K562 (cell line): Measurements from ENCODE around the gene CBR4. TPM values are rescaled to one million over a fixed set of nuclear protein-coding genes. Genes with fewer than 3 reads are reported as not detected.

Experiments used
- ATAC-seq: fragments of 200-7000 bp; cut with Tn5 transposase; 3 replicates; pipeline ENCODE4 v1.9.1; 2020; ENCODE audit warnings: moderate library complexity
- BruUV-seq: library from RNA; stranded (reverse); fragments of 400-500 nt; replicated peaks from 2 replicates; lab custom pipeline; 2021; lab: Mats Ljungman, UMichigan
- CTCF ChIA-PET: fragments of 300-600 bp; formaldehyde crosslinking; extraction: SDS; loops from one replicate; lab custom pipeline; 2021; ENCODE audit warnings: low intra/inter-chr PET ratio; lab: Yijun Ruan, JAX
- POLR2A ChIA-PET: fragments of 300-600, 350-650 bp; sonication (Branson Sonifier 250); formaldehyde crosslinking; extraction: SDS; loops from one replicate; lab custom pipeline; 2021; ENCODE audit warnings: antibody characterized with exemption, inconsistent platforms; lab: Yijun Ruan, JAX
- DNase-seq, 4 experiments: peaks; one replicate each; pipeline versions ENCODE4 v3.0.0 to v3.0.0-alpha.2; 2011 to 2018; ENCODE audit warnings: low spot score in 3 of 4, mixed read lengths in 3 of 4; ENCODE audit errors: extremely low read depth in 1 of 4
- FAIRE-seq: peaks from 2 replicates; lab custom pipeline; 2011; peaks lifted over from hg19 to GRCh38; lab: Jason Lieb, UNC
- H2AFZ ChIP-seq: 2 replicates; pipeline ENCODE4 v1.6.0; 2011; ENCODE audit warnings: low read depth, low read length, control low read depth, inconsistent platforms
- H3K27ac ChIP-seq: fragments of 200-600 bp; 3 replicates; pipeline ENCODE4 v1.8.0; 2011; ENCODE audit warnings: low read depth, mild to moderate bottlenecking, control low read depth, inconsistent platforms, low read length, moderate library complexity, mixed read lengths; ENCODE audit errors: extremely low read depth
- H3K27me3 ChIP-seq, 2 experiments: fragments of 300-600 bp in 1 of 2; 2 replicates in 1 of 2; 3 replicates in 1 of 2; pipeline versions ENCODE4 v1.6.0 to v1.8.0; 2011; ENCODE audit warnings: inconsistent platforms in 2 of 2, low read length in 2 of 2, mild to moderate bottlenecking in 1 of 2, mixed read lengths in 1 of 2, moderate library complexity in 1 of 2; ENCODE audit not compliant: control insufficient read depth in 2 of 2, insufficient read depth in 2 of 2
- H3K36me3 ChIP-seq: fragments of 300-600 bp; 3 replicates; pipeline ENCODE4 v1.8.0; 2011; ENCODE audit warnings: mild to moderate bottlenecking, low read length, inconsistent platforms; ENCODE audit not compliant: control insufficient read depth, insufficient read depth
- H3K4me1 ChIP-seq, 2 experiments: fragments of 200-600 bp in 1 of 2; replicated peaks in 1 of 2; 2 replicates in 1 of 2; 3 replicates in 1 of 2; pipeline versions ENCODE4 v1.5.1 to v1.8.0; 2011; ENCODE audit warnings: inconsistent platforms in 2 of 2, low read length in 2 of 2, mild to moderate bottlenecking in 1 of 2, mixed read lengths in 1 of 2, moderate library complexity in 1 of 2; ENCODE audit not compliant: control insufficient read depth in 2 of 2, insufficient read depth in 2 of 2
- H3K4me2 ChIP-seq: 2 replicates; pipeline ENCODE4 v1.6.1; 2011; ENCODE audit warnings: low read length, control low read depth, inconsistent platforms, mixed read lengths; ENCODE audit not compliant: insufficient read depth
- H3K4me3 ChIP-seq: fragments of 200-600 bp; sonication (generic), shearing (Covaris generic); 2 replicates; pipeline ENCODE4 v1.5.1; 2016; ENCODE audit warnings: control low read depth, inconsistent platforms
- H3K79me2 ChIP-seq: fragments of 200-600 bp; 3 replicates; pipeline ENCODE4 v1.8.0; 2011; ENCODE audit warnings: low read length, inconsistent platforms; ENCODE audit not compliant: control insufficient read depth, insufficient read depth
- H3K9ac ChIP-seq, 2 experiments: 2 replicates each; pipeline versions ENCODE4 v1.6.0 to v1.6.1; 2011; ENCODE audit warnings: low read depth in 2 of 2, low read length in 2 of 2, control low read depth in 1 of 2, inconsistent platforms in 1 of 2, mild to moderate bottlenecking in 1 of 2, mixed read lengths in 1 of 2; ENCODE audit not compliant: insufficient read depth in 1 of 2
- H3K9me1 ChIP-seq: one replicate; pipeline ENCODE4 v1.6.0; 2011; ENCODE audit warnings: inconsistent platforms, mild to moderate bottlenecking, low read length, moderate library complexity; ENCODE audit not compliant: control insufficient read depth, insufficient read depth
- H3K9me3 ChIP-seq: replicated peaks from 2 replicates; pipeline ENCODE4 v1.5.1; 2011; ENCODE audit warnings: low read depth, low read length, inconsistent platforms; ENCODE audit not compliant: control insufficient read depth, insufficient read depth
- H4K20me1 ChIP-seq: replicated peaks from 2 replicates; pipeline ENCODE4 v1.6.1; 2011; ENCODE audit warnings: low read length, inconsistent platforms, mixed read lengths; ENCODE audit not compliant: control insufficient read depth, insufficient read depth
- DPF2 ChIP-seq: fragments of 450-650 bp; IDR thresholded peaks from 2 replicates; pipeline ENCODE4 v1.6.1; 2016
- HLTF ChIP-seq: fragments of 450-650 bp; IDR thresholded peaks from 2 replicates; pipeline ENCODE4 v1.6.1; 2016
- MCM3 ChIP-seq: fragments of 450-650 bp; IDR thresholded peaks from 2 replicates; pipeline ENCODE4 v1.6.1; 2016
- SNIP1 ChIP-seq: fragments of 450-650 bp; IDR thresholded peaks from 2 replicates; pipeline ENCODE4 v1.7.1; 2017; ENCODE audit warnings: low read depth, mild to moderate bottlenecking
- ZNF764 ChIP-seq: fragments of 250-450 bp; sonication (Bioruptor Pico); IDR thresholded peaks from 2 replicates; pipeline ENCODE4 v1.4.0; 2020; ENCODE audit warnings: low read depth, mild to moderate bottlenecking, moderate library complexity
- WGBS: fragments of 100-300 bp; shearing (Covaris generic); methylation state at CpG from one replicate; pipeline ENCODE4 v1.1.6; 2016; ENCODE audit warnings: low coverage, mixed read lengths; ENCODE audit not compliant: insufficient coverage; ENCODE audit errors: missing lambda C conversion rate; 5-methylcytosine and 5-hydroxymethylcytosine counted together
- in situ Hi-C: fragments of 300-500 bp; cut with MboI; formaldehyde crosslinking; loops from 4 replicates; pipeline ENCODE4 v1.15.0; 2018; ENCODE audit warnings: inconsistent platforms, mixed read lengths
- intact Hi-C: fragments of 100-400 bp; cut with micrococcal nuclease; formaldehyde crosslinking; loops from 2 replicates; pipeline ENCODE4 v1.14.2; 2022
- polyA plus RNA-seq, 8 experiments: library from polyadenylated mRNA; depleted of rRNA in 4 of 8; stranded (reverse) in 5 of 8; unstranded in 3 of 8; fragments of >200 nt; fragmentation: Nextera tagmentation in 2 of 8; fragmentation: Illumina TruSeq in 1 of 8; extraction: Ambion mirVana in 2 of 8; extraction: Trizol in 1 of 8; gene quantifications; 2 replicates each; pipeline versions ENCODE4 v1.2.1 to v1.2.3, GENCODE V29; 2011 to 2014; ENCODE audit warnings: inconsistent platforms in 1 of 8, missing spikeins in 1 of 8
- total RNA-seq, 7 experiments: library from RNA; depleted of rRNA in 6 of 7; stranded (reverse); fragments of >200 nt in 6 of 7; fragmentation: Illumina TruSeq in 2 of 7; extraction: Trizol in 2 of 7; gene quantifications; 2 replicates each; pipeline versions ENCODE4 v1.2.1 to v1.2.3, GENCODE V29; 2011 to 2021; ENCODE audit warnings: low replicate concordance in 1 of 7
- TF ChIP-seq, protein P1 (sequence below): sonication (generic); formaldehyde crosslinking; IDR thresholded peaks from 2 replicates; pipeline ENCODE4 v1.8.0; 2022; ENCODE audit warnings: missing genetic modification reagents, mild to moderate bottlenecking, moderate library complexity, borderline replicate concordance

CBR4 gene
- total and polyA plus RNA-seq, 9 of the 15 experiments (the other 6 are each of a cell fraction or from before 2014, with no cell fraction given) = 12.1 to 26.4 (median 18.6) TPM

- ChIA-PET CTCF (no interaction called here), POLR2A (interaction anchor here (1.4 kb wide), 1 partner anchor 8 kb away, joined by 3 read pairs; the partner anchor contains the start of gene CBR4)
- in situ Hi-C loops (loop anchor here (25.0 kb wide), 1 partner anchor 469 kb away; no protein-coding TSS in a partner anchor), intact Hi-C loops (no loop called here)
- Histone ChIP-seq H3K9me1 (no peaks in the 10 kb centered on the region), H4K20me1 (no peaks in the 10 kb centered on the region), H3K4me2 (no peak overlapping the region), H3K4me1 (peaks cover 5 to 25% of the 10 kb centered on the region in 2 experiments; a peak in 4 of 5 replicates), H3K27me3 (no peaks in the 10 kb centered on the region), H3K9me3 (no peaks in the 10 kb centered on the region), H3K9ac (no peak overlapping the region; a peak in 1 of 4 replicates), H3K79me2 (no peaks in the 10 kb centered on the region), H2AFZ (no peak overlapping the region), H3K36me3 (no peaks in the 10 kb centered on the region; the same call in 2 of the 3 replicates), H3K27ac (no peak overlapping the region), H3K4me3 (no peak overlapping the region)
- FAIRE-seq = no peak
- 51% methylated on average over 5 of the region's 5 CpGs for WGBS
- TF ChIP-seq DPF2 (no peak), MCM3 (no peak), HLTF (no peak), ZNF764 (CRISPR knock-in tag) (no peak), SNIP1 (no peak)
- TF ChIP-seq, protein P1, sequence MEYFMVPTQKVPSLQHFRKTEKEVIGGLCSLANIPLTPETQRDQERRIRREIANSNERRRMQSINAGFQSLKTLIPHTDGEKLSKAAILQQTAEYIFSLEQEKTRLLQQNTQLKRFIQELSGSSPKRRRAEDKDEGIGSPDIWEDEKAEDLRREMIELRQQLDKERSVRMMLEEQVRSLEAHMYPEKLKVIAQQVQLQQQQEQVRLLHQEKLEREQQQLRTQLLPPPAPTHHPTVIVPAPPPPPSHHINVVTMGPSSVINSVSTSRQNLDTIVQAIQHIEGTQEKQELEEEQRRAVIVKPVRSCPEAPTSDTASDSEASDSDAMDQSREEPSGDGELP = no peak
- DNase-seq = no peak
- no TSS peak for BruUV-seq
- ATAC-seq = no peak; the same call in 2 of the 3 replicates
Measured at GRCh38 chr4:169017971-169018370, 7.9 kb upstream of the CBR4 start.
